WTC11 (cell line): ENCODE results near the gene ARL15. TPM values are rescaled to one million over a fixed set of nuclear protein-coding genes. Genes with fewer than 3 reads are reported as not detected.

Source experiments
- ATAC-seq: fragments of 200-7000 bp; cut with Tn5 transposase; 2 replicates; pipeline ENCODE4 v1.10.0; 2021; ENCODE audit warnings: mild to moderate bottlenecking, moderate library complexity
- CTCF ChIA-PET: fragments of 300-600 bp; sonication (Branson Sonifier 250); formaldehyde crosslinking; loops from one replicate; lab custom pipeline; 2021; ENCODE audit warnings: antibody characterized with exemption; lab: Charles Lee
- POLR2A ChIA-PET: fragments of 350-600 bp; sonication (Branson Sonifier 250); formaldehyde crosslinking; loops from one replicate; lab custom pipeline; 2021; ENCODE audit warnings: antibody characterized with exemption; lab: Charles Lee
- DNase-seq: peaks from one replicate; pipeline ENCODE4 v3.0.0; 2021; ENCODE audit warnings: low spot score
- H3K27ac Mint-ChIP-seq: 2 replicates; pipeline ENCODE4 v1.8.0; 2021; ENCODE audit warnings: mixed read lengths
- H3K27me3 Mint-ChIP-seq: 2 replicates; pipeline ENCODE4 v1.8.0; 2021; ENCODE audit warnings: low read depth, mild to moderate bottlenecking, moderate library complexity, mixed read lengths
- H3K36me3 Mint-ChIP-seq: 2 replicates; pipeline ENCODE4 v1.8.0; 2021; ENCODE audit warnings: mixed read lengths
- H3K4me1 Mint-ChIP-seq: 2 replicates; pipeline ENCODE4 v1.8.0; 2022; ENCODE audit warnings: mixed read lengths
- H3K4me3 Mint-ChIP-seq: 2 replicates; pipeline ENCODE4 v1.8.0; 2021; ENCODE audit warnings: mild to moderate bottlenecking, moderate library complexity, mixed read lengths
- H3K9me3 Mint-ChIP-seq: 2 replicates; pipeline ENCODE4 v1.8.0; 2021; ENCODE audit warnings: mixed read lengths
- EMX1 ChIP-seq: fragments of 250-450 bp; sonication (Bioruptor Pico); IDR thresholded peaks from 2 replicates; pipeline ENCODE4 v1.8.0; 2021; ENCODE audit warnings: mild to moderate bottlenecking
- NR1H2 ChIP-seq: sonication (generic); formaldehyde crosslinking; IDR thresholded peaks from 2 replicates; pipeline ENCODE4 v1.9.0; 2021; ENCODE audit warnings: mild to moderate bottlenecking, moderate library complexity, missing genetic modification reagents
- RELA ChIP-seq: sonication (generic); formaldehyde crosslinking; IDR thresholded peaks from 2 replicates; pipeline ENCODE4 v1.8.1; 2022; ENCODE audit warnings: missing genetic modification reagents, mild to moderate bottlenecking, borderline replicate concordance
- TEAD4 ChIP-seq: sonication (generic); formaldehyde crosslinking; IDR thresholded peaks from 2 replicates; pipeline ENCODE4 v1.8.0; 2022; ENCODE audit warnings: mild to moderate bottlenecking, missing genetic modification reagents
- TP53 ChIP-seq: sonication (generic); formaldehyde crosslinking; IDR thresholded peaks from 2 replicates; pipeline ENCODE4 v1.8.1; 2023; ENCODE audit warnings: mild to moderate bottlenecking, missing genetic modification reagents
- total RNA-seq: library from RNA; stranded (reverse); gene quantifications from 3 replicates; pipeline ENCODE4 v1.2.3, GENCODE V29; 2021
- TF ChIP-seq, protein P1 (sequence below): fragments of 250-450 bp; sonication (Bioruptor Pico); IDR thresholded peaks from 2 replicates; pipeline ENCODE4 v1.9.0; 2021; ENCODE audit warnings: mild to moderate bottlenecking
- TF ChIP-seq, protein P2 (sequence below): fragments of 250-450 bp; sonication (Bioruptor Pico); conservative IDR thresholded peaks from 2 replicates; pipeline ENCODE4 v1.9.0; 2021; ENCODE audit warnings: mild to moderate bottlenecking
- TF ChIP-seq, protein P3 (sequence below): sonication (generic); formaldehyde crosslinking; conservative IDR thresholded peaks from 2 replicates; pipeline ENCODE4 v1.8.1; 2022; ENCODE audit warnings: mild to moderate bottlenecking, missing genetic modification reagents
- TF ChIP-seq, protein P4 (sequence below): sonication (generic); formaldehyde crosslinking; conservative IDR thresholded peaks from 2 replicates; pipeline ENCODE4 v1.8.1; 2023; ENCODE audit warnings: mild to moderate bottlenecking, low read depth, missing genetic modification reagents, moderate library complexity
- TF ChIP-seq, protein P5 (sequence below): sonication (generic); formaldehyde crosslinking; IDR thresholded peaks from 2 replicates; pipeline ENCODE4 v1.8.0; 2022; ENCODE audit warnings: mild to moderate bottlenecking, missing genetic modification reagents
- TF ChIP-seq, protein P6 (sequence below): fragments of 250-450 bp; sonication (Bioruptor Pico); IDR thresholded peaks from 2 replicates; pipeline ENCODE4 v1.9.0; 2021; ENCODE audit warnings: mild to moderate bottlenecking, borderline replicate concordance
- TF ChIP-seq, protein P7 (sequence below): sonication (generic); formaldehyde crosslinking; IDR thresholded peaks from 2 replicates; pipeline ENCODE4 v1.8.1; 2022; ENCODE audit warnings: mild to moderate bottlenecking, missing genetic modification reagents, moderate library complexity, borderline replicate concordance
- TF ChIP-seq, protein P8 (sequence below): sonication (generic); formaldehyde crosslinking; IDR thresholded peaks from 2 replicates; pipeline ENCODE4 v1.8.1; 2023; ENCODE audit warnings: mild to moderate bottlenecking, missing genetic modification reagents, moderate library complexity

The ARL15 gene
- total RNA-seq, 1 experiment from 2014 or later, result 20.1 TPM

DNA sequence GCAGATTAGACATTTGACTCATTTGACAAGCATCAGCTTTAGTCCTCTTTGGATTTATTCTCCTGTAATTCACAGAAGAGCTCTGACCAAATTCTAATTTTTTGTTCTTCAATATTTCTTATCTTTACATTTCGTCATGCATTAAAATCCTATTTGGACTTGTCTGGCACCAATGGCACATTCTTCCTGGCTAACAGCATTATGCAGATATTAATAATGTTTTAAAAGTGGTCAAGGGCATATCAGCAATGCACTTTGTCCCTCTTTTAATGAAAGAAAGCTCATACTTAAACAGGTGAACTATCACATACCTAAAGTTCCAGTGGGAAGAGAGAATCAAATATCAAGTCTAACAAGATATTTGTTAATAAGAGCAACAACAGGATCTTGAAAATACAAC lies 270.4 kb downstream of the ARL15 start:
- Mint-ChIP-seq H3K9me3 (no peaks in the 10 kb centered on the region), H3K36me3 (no peaks in the 10 kb centered on the region), H3K4me1 (peaks cover 18% of the 10 kb centered on the region), H3K27me3 (no peaks in the 10 kb centered on the region)
- no peak for TF ChIP-seq EMX1 (CRISPR knock-in tag)
- TF ChIP-seq TEAD4, result no peak
- TF ChIP-seq, protein P1, sequence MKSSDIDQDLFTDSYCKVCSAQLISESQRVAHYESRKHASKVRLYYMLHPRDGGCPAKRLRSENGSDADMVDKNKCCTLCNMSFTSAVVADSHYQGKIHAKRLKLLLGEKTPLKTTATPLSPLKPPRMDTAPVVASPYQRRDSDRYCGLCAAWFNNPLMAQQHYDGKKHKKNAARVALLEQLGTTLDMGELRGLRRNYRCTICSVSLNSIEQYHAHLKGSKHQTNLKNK, result no peak
- TF ChIP-seq, all 79 proteins: peak for 0
- H3K4me3 Mint-ChIP-seq, result no peak overlapping the region
- POLR2A ChIA-PET, result no interaction called here
- ATAC-seq (no peak), DNase-seq (no peak)
- no peak overlapping the region for H3K27ac Mint-ChIP-seq
- CTCF ChIA-PET, result interaction anchor here (0.6 to 0.7 kb wide), 2 partner anchors 14 to 189 kb away, joined by 3 read pairs; no protein-coding TSS in a partner anchor

DNA sequence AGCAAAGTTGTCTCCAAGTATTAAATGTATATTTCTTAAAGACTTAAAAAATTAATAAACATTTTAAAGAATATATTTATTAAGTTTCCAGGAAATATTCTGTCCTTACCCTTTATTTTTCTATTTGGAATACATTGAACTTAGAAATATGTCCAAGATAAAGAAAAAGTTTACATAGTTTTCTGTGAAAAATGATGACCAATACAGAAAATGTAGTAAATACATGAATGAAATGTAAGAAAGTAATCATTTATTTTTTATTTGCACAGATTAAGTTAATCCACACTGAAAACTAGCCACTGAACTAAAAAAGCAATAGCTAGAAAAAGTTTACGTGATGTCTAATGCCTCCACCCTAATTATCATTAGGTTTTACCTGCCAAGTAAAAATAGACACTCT lies 273.2 kb downstream of the ARL15 start:
- ChIA-PET CTCF (no interaction called here), POLR2A (no interaction called here)
- TF ChIP-seq, protein P2, sequence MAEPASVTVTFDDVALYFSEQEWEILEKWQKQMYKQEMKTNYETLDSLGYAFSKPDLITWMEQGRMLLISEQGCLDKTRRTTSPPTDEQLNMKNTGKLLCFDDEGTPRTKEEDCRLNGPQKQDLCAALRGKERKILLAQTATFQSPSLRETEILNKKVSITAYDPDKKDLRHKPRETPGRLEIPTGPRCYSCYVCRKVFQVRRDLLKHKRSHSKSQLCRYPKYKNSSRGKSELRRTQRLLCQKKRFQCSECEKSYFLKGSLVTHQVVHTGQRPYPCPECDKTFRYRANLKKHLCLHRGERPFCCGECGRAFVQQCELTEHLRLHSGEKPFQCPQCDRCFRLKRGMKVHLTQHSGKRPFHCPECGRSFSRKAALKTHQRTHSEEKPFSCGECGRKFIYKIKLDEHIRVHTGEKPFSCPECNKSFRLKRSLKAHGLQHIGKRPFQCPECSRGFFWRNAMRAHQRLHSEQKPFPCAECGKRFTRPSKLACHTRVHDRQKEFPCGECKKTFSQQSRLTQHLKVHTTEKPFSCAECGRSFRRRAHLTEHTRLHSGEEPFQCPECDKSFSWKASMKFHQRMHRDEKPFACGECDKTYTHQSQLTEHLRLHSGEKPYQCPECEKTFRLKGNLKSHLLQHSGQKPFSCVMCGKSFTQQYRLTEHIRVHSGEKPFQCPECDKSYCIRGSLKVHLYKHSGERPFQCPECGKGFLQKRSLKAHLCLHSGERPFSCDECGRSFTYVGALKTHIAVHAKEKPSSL, result no peak
- TF ChIP-seq, protein P3, sequence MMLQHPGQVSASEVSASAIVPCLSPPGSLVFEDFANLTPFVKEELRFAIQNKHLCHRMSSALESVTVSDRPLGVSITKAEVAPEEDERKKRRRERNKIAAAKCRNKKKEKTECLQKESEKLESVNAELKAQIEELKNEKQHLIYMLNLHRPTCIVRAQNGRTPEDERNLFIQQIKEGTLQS (CRISPR knock-in tag), result no peak
- TF ChIP-seq, protein P4, sequence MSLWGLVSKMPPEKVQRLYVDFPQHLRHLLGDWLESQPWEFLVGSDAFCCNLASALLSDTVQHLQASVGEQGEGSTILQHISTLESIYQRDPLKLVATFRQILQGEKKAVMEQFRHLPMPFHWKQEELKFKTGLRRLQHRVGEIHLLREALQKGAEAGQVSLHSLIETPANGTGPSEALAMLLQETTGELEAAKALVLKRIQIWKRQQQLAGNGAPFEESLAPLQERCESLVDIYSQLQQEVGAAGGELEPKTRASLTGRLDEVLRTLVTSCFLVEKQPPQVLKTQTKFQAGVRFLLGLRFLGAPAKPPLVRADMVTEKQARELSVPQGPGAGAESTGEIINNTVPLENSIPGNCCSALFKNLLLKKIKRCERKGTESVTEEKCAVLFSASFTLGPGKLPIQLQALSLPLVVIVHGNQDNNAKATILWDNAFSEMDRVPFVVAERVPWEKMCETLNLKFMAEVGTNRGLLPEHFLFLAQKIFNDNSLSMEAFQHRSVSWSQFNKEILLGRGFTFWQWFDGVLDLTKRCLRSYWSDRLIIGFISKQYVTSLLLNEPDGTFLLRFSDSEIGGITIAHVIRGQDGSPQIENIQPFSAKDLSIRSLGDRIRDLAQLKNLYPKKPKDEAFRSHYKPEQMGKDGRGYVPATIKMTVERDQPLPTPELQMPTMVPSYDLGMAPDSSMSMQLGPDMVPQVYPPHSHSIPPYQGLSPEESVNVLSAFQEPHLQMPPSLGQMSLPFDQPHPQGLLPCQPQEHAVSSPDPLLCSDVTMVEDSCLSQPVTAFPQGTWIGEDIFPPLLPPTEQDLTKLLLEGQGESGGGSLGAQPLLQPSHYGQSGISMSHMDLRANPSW (CRISPR knock-in tag), result no peak
- no peak for TF ChIP-seq NR1H2 (CRISPR knock-in tag)
- peaks cover 13% of the 10 kb centered on the region for H3K4me1 Mint-ChIP-seq
- no peak overlapping the region for H3K4me3 Mint-ChIP-seq
- no peaks in the 10 kb centered on the region for H3K27me3 Mint-ChIP-seq
- peaks cover 5% of the 10 kb centered on the region; the same call in 1 of the 2 replicates for H3K9me3 Mint-ChIP-seq
- DNase-seq, result no peak
- H3K36me3 Mint-ChIP-seq, result peaks cover 6% of the 10 kb centered on the region
- H3K27ac Mint-ChIP-seq, result no peak overlapping the region
- no peak for ATAC-seq

DNA sequence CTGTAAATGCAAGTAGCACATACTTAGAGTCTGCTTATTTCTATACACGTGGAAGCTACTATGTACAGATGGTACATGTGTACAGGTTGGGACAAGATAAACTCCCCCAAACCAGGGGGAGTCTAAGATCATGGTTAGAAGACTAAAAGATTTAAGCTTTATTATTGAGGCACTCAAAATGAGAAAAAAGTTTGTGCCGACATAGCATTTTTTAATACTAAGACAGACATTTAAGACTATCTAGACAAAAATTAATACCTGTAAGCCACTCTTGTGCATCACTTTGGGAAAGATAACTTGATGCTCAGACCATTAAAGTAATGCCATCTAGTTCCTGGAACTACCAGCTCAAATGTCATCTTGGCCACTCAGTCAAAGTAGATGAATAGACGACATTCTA lies 279.4 kb downstream of the ARL15 start:
- no peaks in the 10 kb centered on the region for H3K4me1 Mint-ChIP-seq
- peaks cover 5% of the 10 kb centered on the region; the same call in 1 of the 2 replicates for H3K9me3 Mint-ChIP-seq
- peaks cover 6% of the 10 kb centered on the region for H3K36me3 Mint-ChIP-seq
- ChIA-PET CTCF (no interaction called here), POLR2A (no interaction called here)
- ATAC-seq, result no peak
- no peak overlapping the region for H3K27ac Mint-ChIP-seq
- H3K27me3 Mint-ChIP-seq, result no peaks in the 10 kb centered on the region
- no peak overlapping the region for H3K4me3 Mint-ChIP-seq
- no peak for DNase-seq
- no peak for TF ChIP-seq TP53 (CRISPR knock-in tag)
- TF ChIP-seq, protein P1, result no peak

DNA sequence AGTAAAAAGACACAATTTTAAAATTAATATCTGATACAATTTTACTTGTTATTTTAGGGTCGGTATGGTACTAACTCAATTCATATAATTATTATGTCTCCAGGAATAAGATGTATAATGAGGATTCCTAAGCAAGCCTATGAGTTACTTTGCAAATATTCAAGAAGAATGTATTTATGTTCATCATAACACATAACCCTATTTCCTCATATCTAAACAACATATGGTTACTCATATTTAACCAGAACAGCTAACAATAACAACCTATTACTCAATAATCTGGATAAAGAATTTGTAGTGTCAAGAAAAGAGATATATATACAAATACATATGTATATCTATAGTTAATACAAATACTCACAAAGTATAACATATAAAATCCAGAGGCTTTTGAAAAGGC lies 285.9 kb downstream of the ARL15 start:
- Mint-ChIP-seq H3K4me3 (no peak overlapping the region), H3K36me3 (peaks cover 3% of the 10 kb centered on the region; the same call in 1 of the 2 replicates), H3K9me3 (peaks cover 3% of the 10 kb centered on the region), H3K27ac (no peak overlapping the region), H3K27me3 (no peaks in the 10 kb centered on the region), H3K4me1 (peaks cover 45% of the 10 kb centered on the region)
- POLR2A ChIA-PET, result no interaction called here
- ATAC-seq (no peak), DNase-seq (no peak)
- CTCF ChIA-PET, result no interaction called here
- TF ChIP-seq, protein P5, sequence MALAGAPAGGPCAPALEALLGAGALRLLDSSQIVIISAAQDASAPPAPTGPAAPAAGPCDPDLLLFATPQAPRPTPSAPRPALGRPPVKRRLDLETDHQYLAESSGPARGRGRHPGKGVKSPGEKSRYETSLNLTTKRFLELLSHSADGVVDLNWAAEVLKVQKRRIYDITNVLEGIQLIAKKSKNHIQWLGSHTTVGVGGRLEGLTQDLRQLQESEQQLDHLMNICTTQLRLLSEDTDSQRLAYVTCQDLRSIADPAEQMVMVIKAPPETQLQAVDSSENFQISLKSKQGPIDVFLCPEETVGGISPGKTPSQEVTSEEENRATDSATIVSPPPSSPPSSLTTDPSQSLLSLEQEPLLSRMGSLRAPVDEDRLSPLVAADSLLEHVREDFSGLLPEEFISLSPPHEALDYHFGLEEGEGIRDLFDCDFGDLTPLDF (CRISPR knock-in tag), result no peak
- TF ChIP-seq, protein P6, sequence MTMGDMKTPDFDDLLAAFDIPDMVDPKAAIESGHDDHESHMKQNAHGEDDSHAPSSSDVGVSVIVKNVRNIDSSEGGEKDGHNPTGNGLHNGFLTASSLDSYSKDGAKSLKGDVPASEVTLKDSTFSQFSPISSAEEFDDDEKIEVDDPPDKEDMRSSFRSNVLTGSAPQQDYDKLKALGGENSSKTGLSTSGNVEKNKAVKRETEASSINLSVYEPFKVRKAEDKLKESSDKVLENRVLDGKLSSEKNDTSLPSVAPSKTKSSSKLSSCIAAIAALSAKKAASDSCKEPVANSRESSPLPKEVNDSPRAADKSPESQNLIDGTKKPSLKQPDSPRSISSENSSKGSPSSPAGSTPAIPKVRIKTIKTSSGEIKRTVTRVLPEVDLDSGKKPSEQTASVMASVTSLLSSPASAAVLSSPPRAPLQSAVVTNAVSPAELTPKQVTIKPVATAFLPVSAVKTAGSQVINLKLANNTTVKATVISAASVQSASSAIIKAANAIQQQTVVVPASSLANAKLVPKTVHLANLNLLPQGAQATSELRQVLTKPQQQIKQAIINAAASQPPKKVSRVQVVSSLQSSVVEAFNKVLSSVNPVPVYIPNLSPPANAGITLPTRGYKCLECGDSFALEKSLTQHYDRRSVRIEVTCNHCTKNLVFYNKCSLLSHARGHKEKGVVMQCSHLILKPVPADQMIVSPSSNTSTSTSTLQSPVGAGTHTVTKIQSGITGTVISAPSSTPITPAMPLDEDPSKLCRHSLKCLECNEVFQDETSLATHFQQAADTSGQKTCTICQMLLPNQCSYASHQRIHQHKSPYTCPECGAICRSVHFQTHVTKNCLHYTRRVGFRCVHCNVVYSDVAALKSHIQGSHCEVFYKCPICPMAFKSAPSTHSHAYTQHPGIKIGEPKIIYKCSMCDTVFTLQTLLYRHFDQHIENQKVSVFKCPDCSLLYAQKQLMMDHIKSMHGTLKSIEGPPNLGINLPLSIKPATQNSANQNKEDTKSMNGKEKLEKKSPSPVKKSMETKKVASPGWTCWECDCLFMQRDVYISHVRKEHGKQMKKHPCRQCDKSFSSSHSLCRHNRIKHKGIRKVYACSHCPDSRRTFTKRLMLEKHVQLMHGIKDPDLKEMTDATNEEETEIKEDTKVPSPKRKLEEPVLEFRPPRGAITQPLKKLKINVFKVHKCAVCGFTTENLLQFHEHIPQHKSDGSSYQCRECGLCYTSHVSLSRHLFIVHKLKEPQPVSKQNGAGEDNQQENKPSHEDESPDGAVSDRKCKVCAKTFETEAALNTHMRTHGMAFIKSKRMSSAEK, result no peak
- TF ChIP-seq RELA (CRISPR knock-in tag), result no peak
- TF ChIP-seq, protein P7, sequence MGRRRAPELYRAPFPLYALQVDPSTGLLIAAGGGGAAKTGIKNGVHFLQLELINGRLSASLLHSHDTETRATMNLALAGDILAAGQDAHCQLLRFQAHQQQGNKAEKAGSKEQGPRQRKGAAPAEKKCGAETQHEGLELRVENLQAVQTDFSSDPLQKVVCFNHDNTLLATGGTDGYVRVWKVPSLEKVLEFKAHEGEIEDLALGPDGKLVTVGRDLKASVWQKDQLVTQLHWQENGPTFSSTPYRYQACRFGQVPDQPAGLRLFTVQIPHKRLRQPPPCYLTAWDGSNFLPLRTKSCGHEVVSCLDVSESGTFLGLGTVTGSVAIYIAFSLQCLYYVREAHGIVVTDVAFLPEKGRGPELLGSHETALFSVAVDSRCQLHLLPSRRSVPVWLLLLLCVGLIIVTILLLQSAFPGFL, result no peak
- TF ChIP-seq, protein P8, sequence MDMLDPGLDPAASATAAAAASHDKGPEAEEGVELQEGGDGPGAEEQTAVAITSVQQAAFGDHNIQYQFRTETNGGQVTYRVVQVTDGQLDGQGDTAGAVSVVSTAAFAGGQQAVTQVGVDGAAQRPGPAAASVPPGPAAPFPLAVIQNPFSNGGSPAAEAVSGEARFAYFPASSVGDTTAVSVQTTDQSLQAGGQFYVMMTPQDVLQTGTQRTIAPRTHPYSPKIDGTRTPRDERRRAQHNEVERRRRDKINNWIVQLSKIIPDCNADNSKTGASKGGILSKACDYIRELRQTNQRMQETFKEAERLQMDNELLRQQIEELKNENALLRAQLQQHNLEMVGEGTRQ (CRISPR knock-in tag), result no peak
